B cell (primary cell): Measurements from ENCODE around the gene ZNF81.

Source experiments
- EZH2 ChIP-seq: IDR thresholded peaks from 2 replicates; pipeline ENCODE4 v1.6.1; 2012; ENCODE audit warnings: borderline replicate concordance, low read depth, mild to moderate bottlenecking, moderate library complexity, low read length; ENCODE audit not compliant: insufficient read depth, poor library complexity, severe bottlenecking
- TF ChIP-seq, protein P1 (sequence below): fragments of 200-600 bp; IDR thresholded peaks from one replicate; pipeline ENCODE4 v1.8.0; 2022; ENCODE audit warnings: antibody characterized with exemption, mild to moderate bottlenecking

DNA sequence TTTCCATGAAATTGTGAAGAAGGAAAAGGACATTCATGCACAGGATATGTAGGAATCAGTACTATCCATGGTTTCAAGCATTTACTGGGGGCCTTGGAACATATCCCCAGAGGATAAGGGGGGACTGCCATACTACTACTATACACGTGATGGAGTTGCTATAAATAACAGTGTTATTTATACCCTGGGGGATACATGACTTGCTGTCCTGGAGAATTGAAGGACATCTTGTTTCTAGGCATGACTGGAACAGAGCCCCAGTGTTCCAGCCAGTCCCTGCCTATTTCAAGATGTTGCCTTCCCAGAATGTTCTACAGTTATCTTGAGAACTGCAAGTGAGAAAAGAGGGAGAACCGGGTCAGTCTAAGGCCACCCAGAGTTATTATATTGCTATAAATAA lies 39.6 kb upstream of the ZNF81 start:
- TF ChIP-seq, protein P1, sequence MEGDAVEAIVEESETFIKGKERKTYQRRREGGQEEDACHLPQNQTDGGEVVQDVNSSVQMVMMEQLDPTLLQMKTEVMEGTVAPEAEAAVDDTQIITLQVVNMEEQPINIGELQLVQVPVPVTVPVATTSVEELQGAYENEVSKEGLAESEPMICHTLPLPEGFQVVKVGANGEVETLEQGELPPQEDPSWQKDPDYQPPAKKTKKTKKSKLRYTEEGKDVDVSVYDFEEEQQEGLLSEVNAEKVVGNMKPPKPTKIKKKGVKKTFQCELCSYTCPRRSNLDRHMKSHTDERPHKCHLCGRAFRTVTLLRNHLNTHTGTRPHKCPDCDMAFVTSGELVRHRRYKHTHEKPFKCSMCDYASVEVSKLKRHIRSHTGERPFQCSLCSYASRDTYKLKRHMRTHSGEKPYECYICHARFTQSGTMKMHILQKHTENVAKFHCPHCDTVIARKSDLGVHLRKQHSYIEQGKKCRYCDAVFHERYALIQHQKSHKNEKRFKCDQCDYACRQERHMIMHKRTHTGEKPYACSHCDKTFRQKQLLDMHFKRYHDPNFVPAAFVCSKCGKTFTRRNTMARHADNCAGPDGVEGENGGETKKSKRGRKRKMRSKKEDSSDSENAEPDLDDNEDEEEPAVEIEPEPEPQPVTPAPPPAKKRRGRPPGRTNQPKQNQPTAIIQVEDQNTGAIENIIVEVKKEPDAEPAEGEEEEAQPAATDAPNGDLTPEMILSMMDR: no peak
- TF ChIP-seq EZH2: no peak
